GM12801 (cell line): ENCODE measurements around the gene SPATA25.

Experiments used
- TF ChIP-seq, protein P1 (sequence below): IDR thresholded peaks from one replicate; pipeline ENCODE4 v1.5.1; 2011; ENCODE audit warnings: control low read depth; ENCODE audit not compliant: insufficient read length; ENCODE audit errors: extremely low read depth

SPATA25 gene

DNA sequence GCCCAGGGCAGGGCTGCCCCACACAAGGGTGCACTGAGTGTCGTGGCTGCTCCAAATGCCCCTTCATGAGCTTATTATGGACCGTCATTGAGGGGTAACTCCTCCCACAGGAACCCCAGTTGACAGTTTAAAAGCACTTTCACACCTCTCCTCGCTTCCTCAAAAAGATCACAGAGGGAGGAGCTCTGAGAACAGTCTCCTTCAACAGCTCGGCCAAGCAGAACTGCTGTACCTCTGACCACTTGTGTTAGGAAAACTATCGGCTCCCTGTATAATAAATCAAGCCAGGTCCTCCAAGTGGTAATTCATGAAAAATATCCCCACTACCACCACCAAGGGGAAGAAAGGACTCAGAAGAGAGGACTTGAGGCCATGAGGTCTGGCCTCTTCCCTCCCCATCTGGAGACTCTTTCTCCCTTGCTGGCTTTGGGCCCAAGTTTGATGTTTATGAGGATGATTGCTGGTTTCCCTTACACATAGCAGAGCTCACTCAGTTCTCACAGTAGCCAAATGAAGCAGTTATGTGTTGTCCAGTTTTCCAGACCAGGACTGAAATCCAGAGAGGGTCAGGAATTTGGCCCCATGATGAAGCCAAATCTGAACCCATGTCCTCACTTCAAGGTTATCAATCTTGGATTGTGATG, 45.1 kb downstream of the SPATA25 start:
- TF ChIP-seq, protein P1, sequence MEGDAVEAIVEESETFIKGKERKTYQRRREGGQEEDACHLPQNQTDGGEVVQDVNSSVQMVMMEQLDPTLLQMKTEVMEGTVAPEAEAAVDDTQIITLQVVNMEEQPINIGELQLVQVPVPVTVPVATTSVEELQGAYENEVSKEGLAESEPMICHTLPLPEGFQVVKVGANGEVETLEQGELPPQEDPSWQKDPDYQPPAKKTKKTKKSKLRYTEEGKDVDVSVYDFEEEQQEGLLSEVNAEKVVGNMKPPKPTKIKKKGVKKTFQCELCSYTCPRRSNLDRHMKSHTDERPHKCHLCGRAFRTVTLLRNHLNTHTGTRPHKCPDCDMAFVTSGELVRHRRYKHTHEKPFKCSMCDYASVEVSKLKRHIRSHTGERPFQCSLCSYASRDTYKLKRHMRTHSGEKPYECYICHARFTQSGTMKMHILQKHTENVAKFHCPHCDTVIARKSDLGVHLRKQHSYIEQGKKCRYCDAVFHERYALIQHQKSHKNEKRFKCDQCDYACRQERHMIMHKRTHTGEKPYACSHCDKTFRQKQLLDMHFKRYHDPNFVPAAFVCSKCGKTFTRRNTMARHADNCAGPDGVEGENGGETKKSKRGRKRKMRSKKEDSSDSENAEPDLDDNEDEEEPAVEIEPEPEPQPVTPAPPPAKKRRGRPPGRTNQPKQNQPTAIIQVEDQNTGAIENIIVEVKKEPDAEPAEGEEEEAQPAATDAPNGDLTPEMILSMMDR: no peak

DNA sequence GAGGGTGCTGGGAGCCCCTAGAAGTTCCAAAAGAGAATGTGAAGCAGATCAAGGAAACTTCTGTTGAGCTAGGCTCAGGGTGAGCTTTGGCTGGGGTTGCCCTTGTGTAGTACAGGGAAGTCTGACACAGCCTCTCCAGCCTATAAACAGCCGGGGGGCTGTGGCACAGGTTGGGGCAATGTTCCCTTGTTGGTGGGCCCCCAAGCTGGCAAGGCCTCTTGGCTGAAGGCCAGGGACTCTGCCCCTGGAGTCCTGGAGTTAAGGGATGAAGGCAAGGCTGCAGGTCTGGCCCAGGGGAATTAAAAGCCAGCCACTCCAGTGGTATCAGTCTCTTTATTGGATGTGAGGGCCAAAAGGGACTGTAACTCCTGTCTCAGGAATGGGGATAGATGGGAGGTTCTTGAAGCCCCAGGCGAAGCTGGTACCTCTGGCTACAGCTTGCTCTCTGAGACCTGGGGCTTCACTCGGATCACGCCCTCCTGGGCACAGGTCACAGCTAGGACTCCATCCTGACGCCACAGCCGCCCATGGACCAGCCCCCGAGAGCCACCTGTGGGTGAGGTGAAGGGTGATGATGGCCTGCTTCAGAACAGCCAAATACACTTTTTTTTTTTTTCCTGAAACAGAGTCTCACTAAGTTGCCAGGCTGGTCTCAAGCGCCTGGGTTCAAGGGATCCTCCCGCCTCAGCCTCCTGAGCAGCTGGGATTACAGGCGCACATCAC, 45.9 kb downstream of the SPATA25 start:
- TF ChIP-seq, protein P1: no peak

DNA sequence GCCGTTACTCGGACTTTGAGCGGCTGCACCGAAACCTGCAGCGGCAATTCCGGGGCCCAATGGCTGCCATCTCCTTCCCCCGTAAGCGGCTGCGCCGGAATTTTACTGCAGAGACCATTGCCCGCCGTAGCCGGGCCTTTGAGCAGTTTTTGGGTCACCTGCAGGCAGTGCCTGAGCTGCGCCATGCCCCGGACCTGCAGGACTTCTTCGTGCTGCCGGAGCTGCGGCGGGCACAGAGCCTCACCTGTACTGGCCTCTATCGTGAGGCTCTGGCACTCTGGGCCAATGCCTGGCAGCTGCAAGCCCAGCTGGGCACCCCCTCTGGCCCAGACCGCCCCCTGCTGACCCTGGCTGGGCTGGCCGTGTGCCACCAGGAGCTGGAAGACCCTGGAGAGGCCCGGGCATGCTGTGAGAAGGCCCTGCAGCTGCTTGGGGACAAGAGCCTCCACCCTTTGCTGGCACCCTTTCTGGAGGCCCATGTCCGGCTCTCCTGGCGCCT, 46.7 kb downstream of the SPATA25 start:
- TF ChIP-seq, protein P1: no peak

DNA sequence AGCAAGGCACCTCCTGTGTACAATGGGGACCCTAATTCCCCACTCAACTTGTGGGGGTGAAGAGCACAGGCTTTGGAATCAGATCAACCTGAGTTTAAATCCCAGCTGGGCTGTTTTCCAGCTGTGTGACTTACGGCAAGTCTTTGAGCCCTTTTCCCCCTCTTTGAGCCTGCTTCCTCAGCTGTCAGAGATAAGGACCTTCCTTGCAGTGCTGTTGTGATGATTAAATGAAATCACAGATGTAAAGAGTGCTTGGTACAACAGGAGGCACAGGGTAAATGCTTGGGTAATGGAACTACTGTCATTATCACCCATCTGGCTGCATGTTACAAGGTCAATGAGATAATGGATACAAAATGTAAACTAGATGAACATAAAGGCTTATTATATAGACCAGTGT, 50.6 kb downstream of the SPATA25 start:
- TF ChIP-seq, protein P1: no peak
